ENCODE data around the gene SLC9A9.

The SLC9A9 gene

DNA sequence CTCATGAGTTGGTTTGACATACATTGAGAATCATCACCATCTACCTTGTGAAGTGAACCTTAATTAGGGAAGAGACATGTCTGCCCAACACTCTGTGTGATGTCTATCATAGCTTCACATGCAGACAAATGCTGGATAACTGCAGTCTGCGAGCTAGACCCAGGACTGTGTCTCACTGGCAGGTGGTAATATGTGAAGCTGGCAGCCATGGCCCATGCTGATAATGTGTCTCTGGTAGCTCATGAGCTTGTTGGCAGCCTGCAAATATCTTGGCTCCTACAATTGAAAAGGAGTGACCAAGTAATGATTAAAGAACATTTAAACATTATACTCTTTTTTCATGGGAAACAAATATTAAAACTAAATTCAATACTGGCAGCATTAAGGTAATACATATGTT lies 493.9 kb downstream of the SLC9A9 start:
- no peak for DNase-seq (ENCODE audit: low read depth)

DNA sequence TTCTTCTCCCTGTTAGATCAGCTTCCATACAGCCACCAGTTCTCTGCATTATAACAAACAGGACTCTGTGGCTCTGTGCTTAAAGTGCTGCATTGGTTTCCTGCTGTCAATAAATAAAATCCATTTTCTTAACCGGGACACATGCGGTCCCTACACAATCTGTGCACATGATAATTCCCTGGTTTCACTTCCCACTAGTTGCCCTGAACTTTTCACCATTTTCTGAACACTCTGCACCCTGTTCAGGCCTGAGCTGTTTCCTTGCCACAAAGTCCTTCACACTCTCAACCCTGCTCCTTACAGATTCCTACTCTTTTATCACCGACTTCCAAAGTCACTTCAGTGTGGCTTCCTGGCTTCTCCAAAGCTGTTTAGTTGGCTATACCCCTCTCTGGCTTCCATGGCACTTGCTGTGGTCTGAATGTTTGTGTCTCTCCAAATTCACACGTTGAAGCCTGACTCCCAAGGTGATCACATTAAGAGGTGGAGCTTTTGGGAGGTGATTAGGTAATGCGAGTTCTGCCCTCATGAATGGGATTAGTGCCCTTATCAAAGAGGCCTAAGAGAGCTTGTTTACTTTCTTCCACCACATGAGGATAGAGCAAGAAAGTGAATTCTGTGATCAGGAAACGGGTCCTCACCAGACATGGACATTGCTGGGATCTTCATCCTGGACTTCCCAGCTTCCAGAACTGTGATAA lies 495.3 kb downstream of the SLC9A9 start:
- no peak for DNase-seq (ENCODE audit: low read depth)

DNA sequence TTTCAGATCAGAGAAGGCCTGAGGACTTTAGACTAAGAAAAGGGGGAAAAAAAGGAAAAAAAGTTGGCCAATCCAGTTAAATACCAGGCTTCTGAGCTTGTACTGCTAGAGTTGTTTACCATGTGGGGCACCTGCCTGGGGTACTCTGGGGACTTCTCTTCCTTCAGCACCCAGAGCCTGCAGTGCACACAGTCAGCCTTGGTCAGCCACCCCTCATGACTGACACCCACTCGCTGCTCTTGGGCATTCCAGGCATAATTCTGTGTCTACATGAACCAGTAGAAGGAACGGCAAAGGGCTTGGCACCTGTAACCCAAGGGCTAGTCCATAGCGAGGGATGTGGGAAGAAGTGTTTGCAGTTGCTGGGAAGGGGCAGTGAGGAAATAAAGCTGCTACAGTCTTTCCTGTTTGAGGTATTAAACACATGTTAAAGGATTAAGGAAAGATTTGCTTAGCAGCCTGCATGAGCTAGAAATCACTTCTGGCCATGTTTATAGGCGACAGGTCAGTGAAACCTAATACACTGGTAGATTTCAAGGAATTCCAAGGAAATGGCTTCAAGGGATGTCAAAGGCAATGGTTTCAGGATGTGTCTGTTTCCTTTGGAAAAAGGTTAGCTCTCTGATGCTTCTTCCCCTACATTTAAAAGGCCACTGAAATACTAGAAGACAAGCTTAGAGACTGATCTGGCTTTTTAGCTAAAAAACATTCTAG lies 496.2 kb downstream of the SLC9A9 start:
- no peak for DNase-seq (ENCODE audit: low read depth)

DNA sequence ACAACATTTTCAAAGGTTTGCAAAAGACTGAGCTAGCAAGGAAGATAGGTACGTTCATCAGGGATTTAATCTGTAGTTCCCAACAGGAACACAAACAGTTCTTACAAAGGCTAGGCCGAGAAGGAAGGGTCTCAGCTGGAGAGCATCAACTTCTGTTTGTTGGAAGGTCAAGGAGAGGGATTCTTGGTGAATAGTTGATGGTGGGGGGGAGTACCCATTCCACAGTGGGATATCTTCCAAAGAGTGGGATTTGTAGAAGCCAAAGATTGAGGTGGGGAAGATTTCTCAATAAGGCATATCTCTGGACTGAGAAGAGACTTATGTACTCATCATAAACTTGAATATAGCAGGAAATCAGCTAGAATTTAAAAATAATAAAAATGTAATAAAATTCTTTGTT lies 496.9 kb downstream of the SLC9A9 start:
- DNase-seq (ENCODE audit: low read depth), result no peak

DNA sequence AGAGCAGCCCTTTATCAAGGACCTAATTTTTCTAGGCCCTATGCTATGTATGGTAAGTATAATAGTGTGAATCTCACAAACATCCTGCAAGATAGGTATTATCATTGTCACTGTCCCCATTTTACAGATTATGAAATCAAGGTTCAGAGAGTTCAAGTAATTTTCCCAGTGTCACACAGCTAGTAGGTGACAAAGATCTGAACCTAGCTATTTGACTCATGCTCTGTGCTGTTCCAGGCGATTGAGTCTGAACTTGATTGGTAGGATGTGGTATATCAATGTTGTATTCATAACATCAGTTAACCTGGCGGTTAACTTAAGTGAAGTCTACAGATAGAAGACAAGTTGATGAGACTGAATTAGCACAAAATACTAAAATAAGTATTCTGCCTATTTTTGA lies 498.8 kb downstream of the SLC9A9 start:
- DNase-seq (ENCODE audit: low read depth), result no peak

DNA sequence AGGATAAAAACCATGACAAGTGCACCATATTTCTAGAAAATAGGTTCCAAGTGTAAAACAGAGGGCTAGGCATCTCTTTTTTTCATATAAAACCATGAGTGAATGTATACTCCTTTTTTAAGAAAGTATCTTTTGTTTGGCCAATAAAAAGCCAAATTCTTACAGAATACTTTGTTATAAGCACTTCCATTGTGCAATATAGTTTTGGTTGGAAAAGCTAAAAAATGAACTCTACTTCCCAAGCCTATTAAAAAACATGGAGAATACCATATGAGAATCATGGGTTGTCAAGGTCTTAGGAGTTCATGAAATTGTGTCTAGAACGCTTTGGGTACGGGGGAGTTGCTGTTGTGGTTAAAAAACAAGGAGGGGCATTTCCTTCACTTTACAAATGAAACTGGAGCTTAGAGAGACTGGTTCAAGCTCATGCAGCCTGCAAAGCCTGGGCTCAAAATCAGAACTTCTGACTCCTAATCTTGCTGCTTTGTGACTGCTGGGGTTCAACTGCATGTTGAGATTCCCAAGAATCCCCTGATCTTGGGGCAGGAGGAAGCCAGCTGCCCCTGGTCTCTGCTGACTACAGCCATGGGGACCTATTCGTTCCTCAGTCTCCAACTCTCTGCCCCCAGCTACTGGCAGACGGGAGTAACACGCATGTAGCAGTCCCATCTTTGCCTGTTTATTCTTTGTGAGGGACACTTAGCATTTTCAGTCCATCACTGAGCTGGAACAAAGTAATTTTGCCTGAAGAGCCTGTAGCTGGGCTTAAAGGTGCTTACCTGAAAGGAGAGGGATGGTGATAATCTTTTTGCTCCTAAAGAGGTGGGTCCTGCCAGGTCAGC lies 499.6 kb downstream of the SLC9A9 start:
- no peak for DNase-seq (ENCODE audit: low read depth)

DNA sequence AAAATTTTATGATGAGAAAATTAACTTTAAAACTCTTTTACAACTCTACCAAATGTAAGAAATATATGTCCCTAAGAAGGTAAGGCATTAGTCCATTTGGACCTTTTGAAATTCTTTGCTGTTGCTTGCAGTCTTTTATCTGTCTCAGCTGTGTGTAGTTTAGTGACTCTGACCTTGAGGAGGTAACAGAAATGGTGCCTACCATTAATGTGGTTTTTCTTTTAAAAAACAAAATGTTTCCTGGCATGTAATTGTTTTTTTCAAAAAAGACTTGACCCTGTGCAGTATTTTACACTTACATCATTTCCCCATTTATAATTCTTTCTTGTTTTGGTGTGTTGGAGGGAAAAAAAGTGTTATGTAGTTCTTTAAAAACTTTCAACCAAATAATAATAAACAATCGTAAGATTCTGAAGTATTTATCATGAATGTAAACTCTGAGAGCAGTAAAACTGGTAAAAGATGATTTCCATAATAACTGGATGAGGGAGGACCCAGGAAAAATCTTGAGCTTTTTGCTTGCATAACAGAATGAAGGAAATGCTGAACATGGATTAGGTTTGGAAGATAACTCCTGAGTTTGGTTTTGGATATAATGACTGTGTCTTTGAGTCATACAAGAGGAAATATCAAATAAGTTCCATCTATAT lies 503.6 kb downstream of the SLC9A9 start:
- DNase-seq (ENCODE audit: low read depth), result no peak

DNA sequence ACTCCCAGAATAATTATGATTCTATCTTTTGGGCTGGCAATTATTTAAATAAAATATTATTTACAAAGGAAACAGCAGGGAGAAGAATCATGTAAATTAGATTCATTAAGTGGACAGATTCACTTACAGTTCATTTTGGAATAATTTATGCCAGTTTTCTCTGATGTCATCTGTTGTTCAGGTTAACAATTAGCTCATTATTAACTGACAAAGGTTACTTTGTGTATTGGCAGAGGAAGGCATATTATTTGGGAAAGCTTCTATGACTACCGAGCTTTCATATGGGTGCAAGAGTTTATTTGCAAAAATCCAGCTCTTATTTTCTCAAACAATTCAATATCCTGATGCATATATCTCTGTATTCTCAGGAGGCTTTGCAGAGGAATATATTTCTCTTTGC lies 504.3 kb downstream of the SLC9A9 start:
- DNase-seq (ENCODE audit: low read depth), result no peak

DNA sequence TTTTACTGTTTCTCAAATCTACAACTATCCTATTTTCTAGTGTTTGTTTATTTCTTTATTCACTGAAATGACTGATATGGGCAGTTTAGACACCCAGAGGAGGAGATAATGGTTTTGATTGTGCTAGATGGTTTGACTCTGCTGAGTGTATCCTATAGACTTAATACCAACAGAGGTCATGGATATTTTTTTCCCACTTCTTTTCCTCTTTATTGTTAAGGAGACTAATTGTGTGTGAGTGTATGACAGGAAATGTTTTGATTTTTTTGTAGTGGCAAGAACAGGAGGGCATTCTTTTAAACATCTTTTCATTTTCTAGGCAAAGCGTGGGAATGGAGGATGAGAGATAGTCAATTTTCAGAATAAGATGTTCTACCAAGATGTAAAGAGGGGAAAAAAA lies 505.2 kb downstream of the SLC9A9 start:
- no peak for DNase-seq (ENCODE audit: low read depth)

DNA sequence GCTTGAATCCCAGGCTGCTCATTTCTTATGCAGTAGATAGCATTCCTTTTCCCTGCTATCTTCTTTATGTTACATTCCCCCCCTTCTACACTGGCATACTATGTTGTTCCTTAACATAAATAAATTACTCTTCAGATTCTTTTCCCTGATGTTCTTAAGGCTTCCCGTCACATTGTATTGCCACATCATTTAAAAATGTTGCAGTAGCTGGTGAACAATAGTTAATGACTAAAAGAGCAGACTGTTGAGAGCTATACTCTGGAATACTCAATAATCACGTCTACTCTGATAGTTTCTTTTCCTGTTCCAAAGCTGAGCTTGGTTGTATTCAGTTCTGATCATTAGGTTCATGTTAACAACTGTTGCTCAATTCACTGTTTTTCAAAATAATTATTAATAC lies 508.8 kb downstream of the SLC9A9 start:
- DNase-seq (ENCODE audit: low read depth), result no peak

DNA sequence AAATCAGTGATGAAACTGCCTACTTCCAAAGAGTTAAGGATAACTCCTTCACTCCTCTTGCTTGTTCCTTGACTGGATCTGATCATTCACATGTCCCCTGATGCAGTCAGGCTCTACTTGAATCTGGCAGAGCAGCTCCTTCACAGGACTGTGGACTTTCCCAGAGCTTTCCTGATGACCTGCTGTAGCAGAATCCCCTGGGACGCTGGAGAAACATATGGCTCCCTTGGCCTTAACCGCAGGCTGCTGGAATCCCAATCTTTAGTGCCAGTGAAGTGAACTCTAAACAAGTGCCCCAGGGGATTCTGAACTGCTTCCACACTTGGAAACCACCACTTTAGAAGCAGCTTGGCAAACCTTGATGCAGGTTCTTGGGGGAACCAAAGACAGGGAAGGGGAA lies 510.9 kb downstream of the SLC9A9 start:
- DNase-seq (ENCODE audit: low read depth), result no peak

DNA sequence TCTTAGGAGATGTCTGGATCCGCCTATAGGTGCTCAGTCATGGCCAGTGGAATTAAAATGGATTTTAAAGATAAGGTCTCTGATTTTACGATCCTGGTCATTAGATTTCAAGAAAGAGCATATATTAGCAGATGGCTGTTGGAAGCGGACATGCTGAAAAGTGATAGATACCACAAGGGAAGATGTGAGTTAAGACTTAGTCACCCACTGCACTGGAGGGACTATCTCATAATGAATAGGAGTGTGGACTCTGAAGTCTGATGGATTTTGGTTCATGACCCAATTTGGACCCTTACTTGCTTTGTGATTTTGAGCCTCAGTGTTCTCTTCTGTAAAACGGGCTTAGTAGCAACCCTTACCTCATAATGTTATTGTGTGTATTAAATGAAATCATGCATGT lies 514.0 kb downstream of the SLC9A9 start:
- no peak for DNase-seq (ENCODE audit: low read depth)

DNA sequence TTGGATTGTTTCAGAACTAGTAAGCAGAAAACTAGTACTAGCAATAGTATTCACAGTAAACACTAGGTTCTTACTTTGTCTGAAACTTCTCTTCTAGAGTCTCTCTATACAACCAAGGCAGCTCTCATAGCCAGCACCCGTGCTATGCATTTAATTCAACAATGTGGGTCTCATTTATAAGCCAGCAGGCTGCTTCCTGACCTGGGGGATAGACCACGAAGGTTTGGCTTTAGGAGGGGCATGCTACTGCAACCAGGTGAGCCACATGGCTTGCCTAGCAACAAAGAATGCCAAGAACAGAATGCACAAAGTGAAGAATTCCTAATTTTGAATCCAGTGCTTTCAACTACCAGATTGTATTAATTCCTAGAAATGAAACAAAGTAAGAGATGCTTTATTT lies 514.9 kb downstream of the SLC9A9 start:
- no peak for DNase-seq (ENCODE audit: low read depth)

DNA sequence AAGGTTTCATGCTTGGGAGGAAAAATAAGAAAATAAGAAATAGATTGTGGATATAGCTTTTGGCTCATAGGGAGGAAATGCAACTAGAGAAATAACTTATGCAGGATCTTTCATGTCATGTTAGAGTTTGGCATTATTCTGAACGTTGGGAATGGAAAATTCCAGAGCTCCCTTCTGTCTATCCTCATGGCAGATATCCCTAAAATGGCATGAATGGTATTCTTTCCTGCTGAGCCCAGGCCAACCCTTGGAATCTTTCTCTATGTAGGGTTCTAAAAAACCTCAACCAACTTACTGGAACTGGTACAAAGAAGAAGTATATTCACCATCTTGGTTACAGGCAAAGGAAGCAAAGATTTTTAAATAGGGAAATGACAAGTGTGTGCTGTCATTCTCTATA lies 516.2 kb downstream of the SLC9A9 start:
- no peak for DNase-seq (ENCODE audit: low read depth)

DNA sequence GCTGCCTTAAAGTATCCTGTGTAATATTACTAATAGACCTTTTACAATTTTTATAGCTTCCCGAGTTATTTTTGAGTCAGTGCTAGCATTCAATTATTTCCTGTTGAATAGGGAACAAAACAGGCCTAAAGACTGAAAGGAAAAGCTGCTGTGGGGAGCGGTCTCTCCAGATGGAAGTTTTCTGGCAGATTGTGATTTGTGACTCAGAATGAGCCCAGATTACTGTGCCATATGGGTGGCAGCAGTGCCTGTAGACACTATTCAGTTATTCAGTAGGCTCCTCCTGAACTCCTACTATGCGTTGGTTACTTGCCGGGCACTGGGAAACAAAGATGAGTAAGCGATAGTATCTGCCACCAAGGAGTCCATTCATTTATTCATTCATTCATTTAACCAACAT lies 516.9 kb downstream of the SLC9A9 start:
- DNase-seq (ENCODE audit: low read depth), result no peak

DNA sequence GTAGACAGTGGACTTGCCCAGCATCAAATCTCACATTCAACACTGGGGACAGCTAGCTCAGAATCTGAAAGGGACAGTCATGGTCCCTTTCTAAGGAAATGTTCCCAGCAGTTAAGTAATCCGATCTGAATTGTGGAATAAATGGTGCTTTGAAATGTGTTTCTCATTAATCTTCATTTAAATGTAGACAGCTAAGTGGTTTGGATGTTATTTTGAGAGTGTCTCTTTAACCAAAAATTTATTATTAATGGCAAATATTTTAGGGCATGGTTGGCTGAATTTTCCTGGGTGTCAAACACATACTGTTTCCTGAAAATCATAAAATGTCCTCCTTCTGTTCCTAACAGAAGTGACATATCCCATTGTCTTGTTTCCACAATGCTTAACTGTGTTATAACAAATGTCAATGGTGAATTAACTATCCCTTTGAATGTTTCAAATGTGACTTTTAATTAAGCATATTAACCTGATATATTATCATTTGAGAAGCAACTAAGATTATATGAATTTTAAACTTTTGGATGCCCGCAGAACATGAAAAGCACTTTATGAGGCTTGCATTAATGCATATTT lies 517.9 kb downstream of the SLC9A9 start:
- no peak for DNase-seq (ENCODE audit: low read depth)

DNA sequence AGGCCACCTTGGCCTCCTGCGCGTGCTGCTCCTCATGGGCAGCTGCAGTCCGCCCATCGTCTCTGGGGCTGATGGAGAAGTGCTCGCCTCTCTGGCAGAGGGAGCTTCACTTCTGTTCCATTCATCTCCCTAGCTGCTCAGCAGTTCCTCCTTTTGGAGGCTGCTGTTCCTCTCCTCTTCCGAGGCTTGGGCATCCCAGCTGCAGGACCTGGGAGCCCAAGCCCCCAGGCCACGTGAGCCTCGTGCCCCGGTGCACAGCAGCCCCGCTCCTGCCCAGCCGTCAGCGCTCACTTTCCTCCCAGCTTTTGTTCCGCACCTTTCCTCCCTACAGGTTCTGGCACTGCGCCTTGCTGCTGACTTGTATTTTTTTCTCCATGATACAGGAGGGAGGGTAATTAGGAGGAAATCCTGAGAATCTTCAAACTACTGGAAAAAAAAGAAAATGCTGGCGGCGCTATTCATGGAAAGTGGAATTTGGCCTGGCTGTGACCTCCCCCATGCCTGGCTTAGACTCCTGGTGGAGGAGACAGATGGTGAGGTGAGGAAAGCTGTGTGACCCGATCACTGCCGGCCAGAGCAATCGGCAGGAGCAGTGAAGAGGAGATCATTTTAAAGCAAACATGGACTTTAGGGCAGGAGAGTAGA lies 518.6 kb downstream of the SLC9A9 start:
- no peak for DNase-seq (ENCODE audit: low read depth)

DNA sequence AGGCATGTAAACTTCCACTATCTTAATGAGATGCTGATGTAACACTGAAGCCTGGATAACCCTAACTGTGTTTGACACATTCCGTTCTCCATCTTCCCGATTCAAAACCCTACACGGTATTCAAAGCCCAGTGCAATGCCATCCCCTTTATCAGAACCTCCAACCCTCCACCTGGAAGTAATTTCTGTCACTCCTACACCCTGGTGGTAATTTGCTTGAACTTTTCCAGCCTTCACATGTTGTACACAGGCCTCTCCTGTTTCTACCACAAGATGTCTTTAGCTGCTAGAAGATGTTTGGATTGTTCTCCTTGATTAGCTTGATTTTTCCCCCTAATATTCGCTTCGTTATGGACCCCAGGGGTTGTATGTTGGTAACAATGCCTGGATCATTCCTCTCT lies 519.8 kb downstream of the SLC9A9 start:
- no peak for DNase-seq (ENCODE audit: low read depth)

DNA sequence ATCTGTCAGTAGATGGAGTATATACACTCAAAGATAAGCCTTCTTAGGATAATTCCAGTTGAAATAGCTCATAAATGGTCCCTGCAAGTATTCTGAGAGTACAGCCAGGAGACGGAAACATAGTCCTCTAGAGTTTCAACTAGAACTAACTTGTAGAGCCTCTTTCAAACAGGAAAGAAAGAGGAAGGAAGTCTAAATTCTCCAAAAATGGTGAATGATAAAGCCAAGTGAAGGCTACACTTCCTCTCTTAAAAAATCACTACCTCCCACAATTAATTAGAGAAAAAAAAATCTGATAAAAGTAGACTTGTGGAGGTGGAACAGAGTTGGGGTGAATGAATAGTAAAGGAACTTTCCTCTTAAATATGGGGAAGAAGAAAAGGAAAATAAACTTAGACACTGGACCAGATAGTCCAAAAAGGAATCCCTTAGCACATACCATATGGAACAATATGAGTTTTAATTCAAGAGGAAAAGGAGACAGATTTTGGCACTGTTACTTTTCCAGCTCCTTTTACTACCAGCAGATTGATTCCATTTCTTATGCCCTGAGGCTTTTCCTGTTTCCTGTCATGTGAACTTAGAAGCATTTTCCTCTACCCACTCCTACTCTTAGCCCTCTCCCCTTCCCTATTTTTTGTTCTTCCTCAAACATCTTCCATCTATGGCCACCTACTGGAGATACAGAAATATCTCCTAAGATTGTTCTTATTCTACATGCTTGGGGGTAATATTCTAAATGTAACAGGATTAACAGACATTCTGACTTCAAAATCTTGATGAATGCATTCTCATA lies 521.1 kb downstream of the SLC9A9 start:
- no peak for DNase-seq (ENCODE audit: low read depth)

DNA sequence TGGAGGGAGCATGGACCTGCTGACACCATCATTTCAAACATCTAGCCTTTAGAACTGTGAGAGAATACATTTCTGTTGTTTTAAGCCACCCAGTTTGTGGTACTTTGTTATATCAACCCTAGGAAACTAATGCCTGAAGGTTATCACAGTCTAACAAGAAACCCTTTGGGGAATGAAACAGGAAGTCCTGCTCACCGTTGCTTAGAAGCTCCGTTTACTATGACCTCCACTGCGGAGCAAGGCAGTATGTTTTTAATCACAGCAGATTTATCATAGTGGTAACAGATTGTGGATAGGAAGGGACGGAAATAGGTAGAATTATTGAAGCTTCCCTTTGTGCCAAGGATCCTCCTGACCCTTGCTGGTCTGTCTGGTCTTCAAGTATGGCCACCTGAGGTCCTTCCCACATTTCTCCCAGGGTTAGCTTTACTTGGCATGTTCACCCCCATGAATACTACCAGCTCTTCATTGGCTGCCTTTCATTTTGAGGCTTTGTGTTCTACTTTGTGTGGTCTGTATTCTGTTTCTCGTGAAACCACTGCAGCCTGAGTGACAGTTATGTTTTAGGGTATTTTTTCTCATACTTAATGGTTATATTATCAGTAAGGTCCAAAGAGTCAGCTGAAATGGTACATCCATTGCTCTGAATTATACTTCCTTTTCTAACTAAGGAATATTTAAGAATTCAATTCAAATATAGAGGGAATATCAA lies 527.1 kb downstream of the SLC9A9 start:
- DNase-seq (ENCODE audit: low read depth), result no peak

All from T-helper 22 cell (primary cell).